Mesendoderm (in vitro differentiated cells): Measurements from ENCODE around the gene C1orf50.

ENCODE experiments used
- DNase-seq: peaks from one replicate; pipeline ENCODE4 v3.0.0; 2013
- H2AK5ac ChIP-seq: 2 replicates; pipeline ENCODE4 v1.6.1; 2013; ENCODE audit warnings: low read length, inconsistent platforms
- H2BK120ac ChIP-seq: 2 replicates; pipeline ENCODE4 v1.6.1; 2013; ENCODE audit warnings: low read depth, mild to moderate bottlenecking, low read length, moderate library complexity, mixed read lengths
- H2BK15ac ChIP-seq: replicated peaks from 2 replicates; pipeline ENCODE4 v1.6.1; 2013; ENCODE audit warnings: low read depth, mild to moderate bottlenecking, moderate library complexity
- H2BK5ac ChIP-seq: 2 replicates; pipeline ENCODE4 v1.6.1; 2013; ENCODE audit warnings: low read length, inconsistent platforms
- H3K18ac ChIP-seq: 2 replicates; pipeline ENCODE4 v1.6.1; 2013; ENCODE audit warnings: mild to moderate bottlenecking, low read length, mixed read lengths
- H3K23ac ChIP-seq: one replicate; pipeline ENCODE4 v1.6.1; 2013; ENCODE audit warnings: low read length
- H3K27ac ChIP-seq: 2 replicates; pipeline ENCODE4 v1.5.1; 2013; ENCODE audit warnings: low read depth, mild to moderate bottlenecking, inconsistent platforms, low read length, moderate library complexity
- H3K27me3 ChIP-seq: 2 replicates; pipeline ENCODE4 v1.6.1; 2013; ENCODE audit warnings: low read length, control low read depth, mild to moderate bottlenecking, inconsistent platforms; ENCODE audit not compliant: insufficient read depth, poor library complexity
- H3K36me3 ChIP-seq: 2 replicates; pipeline ENCODE4 v1.6.1; 2013; ENCODE audit warnings: low read length, inconsistent platforms; ENCODE audit not compliant: control insufficient read depth, insufficient read depth
- H3K4ac ChIP-seq: one replicate; pipeline ENCODE4 v1.6.1; 2013; ENCODE audit warnings: low read depth, mild to moderate bottlenecking, low read length, moderate library complexity
- H3K4me1 ChIP-seq: 2 replicates; pipeline ENCODE4 v1.6.1; 2013; ENCODE audit warnings: low read depth, low read length, inconsistent platforms; ENCODE audit not compliant: control insufficient read depth
- H3K4me2 ChIP-seq: 2 replicates; pipeline ENCODE4 v1.6.1; 2013; ENCODE audit warnings: low read length
- H3K4me3 ChIP-seq: 2 replicates; pipeline ENCODE4 v1.5.1; 2013; ENCODE audit warnings: mild to moderate bottlenecking, low read length
- H3K56ac ChIP-seq: one replicate; pipeline ENCODE4 v1.6.1; 2013; ENCODE audit warnings: low read length
- H3K79me1 ChIP-seq: 2 replicates; pipeline ENCODE4 v1.6.1; 2013; ENCODE audit warnings: low read length, inconsistent platforms
- H3K79me2 ChIP-seq: 2 replicates; pipeline ENCODE4 v1.6.1; 2013; ENCODE audit warnings: mild to moderate bottlenecking, low read length; ENCODE audit not compliant: control insufficient read depth, insufficient read depth
- H3K9ac ChIP-seq: 2 replicates; pipeline ENCODE4 v1.6.1; 2013; ENCODE audit warnings: low read length, inconsistent platforms
- H4K5ac ChIP-seq: one replicate; pipeline ENCODE4 v1.6.1; 2013; ENCODE audit warnings: low read length
- H4K8ac ChIP-seq: one replicate; pipeline ENCODE4 v1.6.1; 2013; ENCODE audit warnings: low read depth, mild to moderate bottlenecking, control low read depth, low read length, moderate library complexity
- WGBS: extraction: QIAGEN DNeasy Blood & Tissue Kit; methylation state at CpG from one replicate; pipeline ENCODE4 v1.1.7; 2013; ENCODE audit warnings: low lambda C conversion rate, missing lambda C conversion rate; ENCODE audit not compliant: insufficient coverage; ENCODE audit errors: extremely low coverage; 5-methylcytosine and 5-hydroxymethylcytosine counted together

The C1orf50 gene

GRCh38 chr1:42741706-42742105 lies 25.3 kb upstream of the C1orf50 start:
- H3K27me3 ChIP-seq = no peaks in the 10 kb centered on the region
- no peak overlapping the region for H4K8ac ChIP-seq
- no peaks in the 10 kb centered on the region for H3K36me3 ChIP-seq
- H3K27ac ChIP-seq = no peak overlapping the region
- no peak overlapping the region for H3K9ac ChIP-seq
- H3K4ac ChIP-seq = no peak overlapping the region
- peak overlapping the region; percentile 32 for H2AK5ac ChIP-seq
- DNase-seq = no peak
- H3K4me1 ChIP-seq = peaks cover 4% of the 10 kb centered on the region
- no peak overlapping the region for H3K56ac ChIP-seq
- no peaks in the 10 kb centered on the region for H3K79me2 ChIP-seq
- no peaks in the 10 kb centered on the region for H3K79me1 ChIP-seq
- WGBS = no CpG with 5 or more reads among the region's 4 CpGs
- no peak overlapping the region for H2BK120ac ChIP-seq
- no peak overlapping the region for H3K4me2 ChIP-seq
- no peak overlapping the region for H4K5ac ChIP-seq
- H3K18ac ChIP-seq = no peak overlapping the region
- no peak overlapping the region for H2BK5ac ChIP-seq
- H3K23ac ChIP-seq = peak overlapping the region; percentile 29
- H2BK15ac ChIP-seq = no peak overlapping the region
- no peak overlapping the region for H3K4me3 ChIP-seq

GRCh38 chr1:42742141-42742540 lies 24.9 kb upstream of the C1orf50 start:
- no peak overlapping the region for H3K4me3 ChIP-seq
- no CpG with 5 or more reads among the region's 8 CpGs for WGBS
- H4K8ac ChIP-seq = no peak overlapping the region
- H3K79me2 ChIP-seq = no peaks in the 10 kb centered on the region
- no peak for DNase-seq
- no peak overlapping the region for H3K27ac ChIP-seq
- H3K18ac ChIP-seq = no peak overlapping the region
- no peak overlapping the region for H2BK120ac ChIP-seq
- no peak overlapping the region for H3K56ac ChIP-seq
- no peak overlapping the region for H3K9ac ChIP-seq
- no peak overlapping the region for H4K5ac ChIP-seq
- no peaks in the 10 kb centered on the region for H3K79me1 ChIP-seq
- H2BK5ac ChIP-seq = no peak overlapping the region
- no peak overlapping the region for H2BK15ac ChIP-seq
- H3K4ac ChIP-seq = no peak overlapping the region
- H3K23ac ChIP-seq = no peak overlapping the region
- H3K4me1 ChIP-seq = peaks cover 4% of the 10 kb centered on the region
- no peak overlapping the region for H2AK5ac ChIP-seq
- H3K36me3 ChIP-seq = no peaks in the 10 kb centered on the region
- H3K4me2 ChIP-seq = no peak overlapping the region
- no peaks in the 10 kb centered on the region for H3K27me3 ChIP-seq

- no peak overlapping the region for H3K4me2 ChIP-seq
- DNase-seq = no peak
- H2BK15ac ChIP-seq = no peak overlapping the region
- H3K36me3 ChIP-seq = no peaks in the 10 kb centered on the region
- no peak overlapping the region for H2AK5ac ChIP-seq
- H3K79me1 ChIP-seq = no peaks in the 10 kb centered on the region
- H3K23ac ChIP-seq = no peak overlapping the region
- no peak overlapping the region for H3K9ac ChIP-seq
- no peak overlapping the region for H4K8ac ChIP-seq
- no peaks in the 10 kb centered on the region for H3K27me3 ChIP-seq
- no peak overlapping the region for H3K4ac ChIP-seq
- no peak overlapping the region for H3K4me3 ChIP-seq
- H4K5ac ChIP-seq = no peak overlapping the region
- no peak overlapping the region for H3K27ac ChIP-seq
- H2BK120ac ChIP-seq = no peak overlapping the region
- no peaks in the 10 kb centered on the region for H3K79me2 ChIP-seq
- H3K56ac ChIP-seq = no peak overlapping the region
- no peak overlapping the region for H2BK5ac ChIP-seq
- no peak overlapping the region for H3K18ac ChIP-seq
- WGBS = no CpG with 5 or more reads among the region's 9 CpGs
- H3K4me1 ChIP-seq = peaks cover 4% of the 10 kb centered on the region
These were observed 24.3 kb upstream of the C1orf50 start for GRCh38 chr1:42742617-42743316.

GRCh38 chr1:42743317-42744147 lies 23.5 kb upstream of the C1orf50 start:
- Histone ChIP-seq H3K27ac (no peak overlapping the region), H3K9ac (no peak overlapping the region)
- no CpG with 5 or more reads among the region's 21 CpGs for WGBS

GRCh38 chr1:42744148-42744413 lies 23.0 kb upstream of the C1orf50 start:
- no peak overlapping the region for H3K4me3 ChIP-seq
- no peak overlapping the region for H3K18ac ChIP-seq
- no peak overlapping the region for H3K9ac ChIP-seq
- no peak overlapping the region for H3K4me2 ChIP-seq
- no peak for DNase-seq
- H4K8ac ChIP-seq = no peak overlapping the region
- no peaks in the 10 kb centered on the region for H3K79me1 ChIP-seq
- H2BK5ac ChIP-seq = no peak overlapping the region
- H3K79me2 ChIP-seq = no peaks in the 10 kb centered on the region
- H2AK5ac ChIP-seq = no peak overlapping the region
- no peak overlapping the region for H4K5ac ChIP-seq
- no peak overlapping the region for H3K4ac ChIP-seq
- no peak overlapping the region for H3K27ac ChIP-seq
- no peak overlapping the region for H2BK15ac ChIP-seq
- H2BK120ac ChIP-seq = no peak overlapping the region
- H3K23ac ChIP-seq = no peak overlapping the region
- H3K4me1 ChIP-seq = peaks cover 4% of the 10 kb centered on the region
- WGBS = no CpG with 5 or more reads among the region's 9 CpGs
- no peaks in the 10 kb centered on the region for H3K27me3 ChIP-seq
- no peak overlapping the region for H3K56ac ChIP-seq
- no peaks in the 10 kb centered on the region for H3K36me3 ChIP-seq

More at GRCh38 chr1:42743317-42744147, 23.5 kb upstream of the C1orf50 start:
- Histone ChIP-seq H3K4me3 (no peak overlapping the region), H3K56ac (no peak overlapping the region), H2BK120ac (no peak overlapping the region), H3K27me3 (no peaks in the 10 kb centered on the region), H3K79me2 (no peaks in the 10 kb centered on the region), H3K4ac (no peak overlapping the region), H3K79me1 (no peaks in the 10 kb centered on the region), H3K23ac (no peak overlapping the region), H4K5ac (no peak overlapping the region), H4K8ac (no peak overlapping the region), H3K18ac (no peak overlapping the region), H3K36me3 (no peaks in the 10 kb centered on the region), H2AK5ac (no peak overlapping the region), H3K4me2 (no peak overlapping the region), H3K4me1 (peaks cover 4% of the 10 kb centered on the region), H2BK5ac (no peak overlapping the region), H2BK15ac (no peak overlapping the region)
- DNase-seq = no peak
